ENCODE results near the gene SNRNP25. TPM values are rescaled to one million over a fixed set of nuclear protein-coding genes. Genes with fewer than 3 reads are reported as not detected.

Gene SNRNP25
- total and polyA plus RNA-seq, 11 donors = 41.6 to 127 (median 56.7) TPM

DNA sequence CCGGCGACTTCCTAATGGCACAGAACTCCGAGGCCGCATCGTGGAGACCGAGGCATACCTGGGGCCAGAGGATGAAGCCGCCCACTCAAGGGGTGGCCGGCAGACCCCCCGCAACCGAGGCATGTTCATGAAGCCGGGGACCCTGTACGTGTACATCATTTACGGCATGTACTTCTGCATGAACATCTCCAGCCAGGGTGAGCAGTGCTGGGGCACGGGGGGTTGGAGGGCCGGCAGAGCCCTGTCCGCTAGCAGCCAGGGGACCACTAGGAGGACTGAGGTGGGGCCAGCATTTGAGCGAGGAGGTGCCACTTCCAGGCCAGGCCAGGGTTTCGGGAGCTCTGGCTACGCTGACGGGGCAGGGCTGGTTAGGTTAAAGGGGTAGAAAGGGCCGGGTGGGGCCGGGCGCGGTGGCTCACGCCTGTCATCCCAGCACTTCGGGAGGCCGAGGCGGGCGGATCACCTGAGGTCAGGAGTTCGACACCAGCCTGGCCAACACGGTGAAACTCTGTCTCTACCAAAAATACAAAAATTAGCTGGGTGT lies 29.5 kb downstream of the SNRNP25 start:
- WGBS, 4 donors = 93 to 96% (median 95%) methylated on average over 26 to 31 of the region's 31 CpGs
- no peaks in the 10 kb centered on the region for H3K9me3 ChIP-seq
- H3K27ac ChIP-seq = peak overlapping the region in 1 of 12 donors; percentile 81
- peaks cover 0 to 50% (median 45%) of the 10 kb centered on the region in 9 donors for H3K36me3 ChIP-seq
- TF ChIP-seq, protein P1, sequence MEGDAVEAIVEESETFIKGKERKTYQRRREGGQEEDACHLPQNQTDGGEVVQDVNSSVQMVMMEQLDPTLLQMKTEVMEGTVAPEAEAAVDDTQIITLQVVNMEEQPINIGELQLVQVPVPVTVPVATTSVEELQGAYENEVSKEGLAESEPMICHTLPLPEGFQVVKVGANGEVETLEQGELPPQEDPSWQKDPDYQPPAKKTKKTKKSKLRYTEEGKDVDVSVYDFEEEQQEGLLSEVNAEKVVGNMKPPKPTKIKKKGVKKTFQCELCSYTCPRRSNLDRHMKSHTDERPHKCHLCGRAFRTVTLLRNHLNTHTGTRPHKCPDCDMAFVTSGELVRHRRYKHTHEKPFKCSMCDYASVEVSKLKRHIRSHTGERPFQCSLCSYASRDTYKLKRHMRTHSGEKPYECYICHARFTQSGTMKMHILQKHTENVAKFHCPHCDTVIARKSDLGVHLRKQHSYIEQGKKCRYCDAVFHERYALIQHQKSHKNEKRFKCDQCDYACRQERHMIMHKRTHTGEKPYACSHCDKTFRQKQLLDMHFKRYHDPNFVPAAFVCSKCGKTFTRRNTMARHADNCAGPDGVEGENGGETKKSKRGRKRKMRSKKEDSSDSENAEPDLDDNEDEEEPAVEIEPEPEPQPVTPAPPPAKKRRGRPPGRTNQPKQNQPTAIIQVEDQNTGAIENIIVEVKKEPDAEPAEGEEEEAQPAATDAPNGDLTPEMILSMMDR (IDR thresholded peaks at IDR 0.05) = no peak
- TF ChIP-seq POLR2A (IDR thresholded peaks at IDR 0.05) = no peak
- peaks cover 7 to 51% (median 36%) of the 10 kb centered on the region in 12 donors for H3K4me1 ChIP-seq
- intact Hi-C loops (cut with DNase I) = no loop called here
- ATAC-seq = no peak
- no peak overlapping the region for H3K4me3 ChIP-seq
- no peak for DNase-seq
- no peaks in the 10 kb centered on the region for H3K27me3 ChIP-seq

DNA sequence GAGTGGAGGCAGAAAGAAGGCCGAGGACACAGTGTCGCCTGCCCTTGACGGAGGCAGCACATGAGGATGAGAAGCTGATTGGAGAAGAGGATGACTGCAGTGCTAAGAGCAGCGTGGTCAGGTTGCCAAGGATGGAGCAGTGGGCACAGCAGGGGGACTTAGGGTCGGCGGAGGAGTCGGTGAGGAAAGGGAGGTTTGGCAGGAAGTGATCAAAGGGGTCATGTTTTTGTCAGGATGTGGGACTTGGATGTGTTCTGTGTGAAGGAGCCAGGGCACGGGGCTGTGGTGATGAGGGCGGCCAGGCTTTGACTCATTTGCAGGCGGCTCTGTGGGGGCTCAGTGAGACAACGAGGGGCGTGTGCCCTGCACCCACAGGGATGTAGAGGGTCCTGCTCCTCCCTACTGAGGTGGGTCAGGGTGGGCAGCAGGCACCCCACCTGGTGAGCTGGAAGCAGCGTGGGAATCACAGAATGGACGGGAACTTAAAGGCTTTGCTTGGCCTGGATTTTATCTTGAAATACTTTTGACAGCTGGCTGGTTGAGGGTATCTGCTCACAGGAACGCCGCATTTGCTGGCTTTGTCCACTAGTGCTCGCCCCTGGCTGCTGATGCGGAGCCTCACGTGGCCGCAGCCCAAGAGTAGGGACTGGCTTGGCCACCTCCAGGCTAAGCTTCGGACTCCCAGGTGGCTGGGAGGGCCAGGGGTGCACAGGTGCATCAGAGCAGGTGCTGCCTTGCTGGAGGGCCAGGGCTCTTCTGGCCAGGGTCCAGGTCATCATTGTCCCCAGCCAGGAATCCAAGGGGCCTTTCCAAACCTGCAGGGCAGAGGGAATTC lies 30.4 kb downstream of the SNRNP25 start:
- 42 to 45% (median 43%) methylated on average over 16 to 21 of the region's 21 CpGs for WGBS, 4 donors
- H3K4me3 ChIP-seq = no peak overlapping the region

DNA sequence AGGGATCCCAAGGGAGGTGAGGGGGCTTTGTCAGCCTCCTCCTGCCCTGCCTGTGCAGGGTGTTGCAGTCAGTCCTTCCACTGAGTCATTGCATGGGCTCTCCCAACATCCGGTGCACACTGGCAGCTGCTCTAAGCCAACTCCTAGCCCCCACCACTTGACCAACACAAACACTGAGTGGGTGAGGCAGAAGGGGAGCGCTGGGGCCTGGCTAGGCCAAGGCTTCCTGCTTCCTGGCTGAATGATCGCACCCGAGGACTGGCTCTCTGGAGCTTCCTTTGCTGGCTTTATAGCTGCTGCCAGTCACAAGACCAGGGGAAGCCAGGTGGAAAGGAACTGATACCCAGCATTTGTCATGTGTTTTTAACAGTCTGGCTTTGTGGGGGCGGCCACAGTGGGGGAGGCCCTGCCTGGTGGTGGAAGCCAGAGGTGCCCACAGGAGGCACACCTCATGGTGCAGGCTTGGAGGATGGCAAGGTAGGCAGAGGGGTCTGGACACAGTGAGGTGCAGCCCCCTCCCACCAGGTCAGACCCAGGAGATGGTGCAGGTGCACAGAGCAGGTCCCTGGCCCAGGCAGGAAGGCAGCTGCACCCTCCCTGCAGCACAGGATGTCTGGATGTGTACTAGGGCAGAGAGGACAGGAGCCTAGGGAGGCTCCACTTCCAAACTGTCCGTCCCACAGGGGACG lies 31.2 kb downstream of the SNRNP25 start:
- DNase-seq = peak; percentile 64 to 82 (median 79)

More for the DNA sequence above, 30.4 kb downstream of the SNRNP25 start:
- Histone ChIP-seq H3K27me3 (no peaks in the 10 kb centered on the region), H3K36me3 (peaks cover 0 to 58% (median 54%) of the 10 kb centered on the region in 9 donors), H3K4me1 (peaks cover 7 to 46% (median 32%) of the 10 kb centered on the region in 12 donors), H3K9me3 (no peaks in the 10 kb centered on the region), H3K27ac (peak overlapping the region in 11 of 12 donors; percentile 61 to 81 (median 73))
- intact Hi-C loops (cut with DNase I) = no loop called here
- no peak for TF ChIP-seq POLR2A (IDR thresholded peaks at IDR 0.05)
- TF ChIP-seq, protein P1 (IDR thresholded peaks at IDR 0.05) = no peak
- peak in 3 of 4 donors; percentile 13 to 46 (median 32) for ATAC-seq
- DNase-seq = peak in 1 of 5 donors; percentile 60

More for the DNA sequence above, 31.2 kb downstream of the SNRNP25 start:
- intact Hi-C loops (cut with DNase I) = no loop called here
- H3K27ac ChIP-seq = peak overlapping the region; percentile 31 to 81 (median 72)
- H3K4me3 ChIP-seq = no peak overlapping the region
- H3K4me1 ChIP-seq = peaks cover 7 to 39% (median 26%) of the 10 kb centered on the region in 12 donors
- 35 to 50% (median 40%) methylated on average over 5 to 7 of the region's 7 CpGs for WGBS, 4 donors
- H3K27me3 ChIP-seq = no peaks in the 10 kb centered on the region
- peak; percentile 65 to 87 (median 82) for ATAC-seq
- TF ChIP-seq POLR2A (IDR thresholded peaks at IDR 0.05) = no peak
- TF ChIP-seq, protein P1 (IDR thresholded peaks at IDR 0.05) = no peak
- peaks cover 0 to 60% (median 56%) of the 10 kb centered on the region in 9 donors for H3K36me3 ChIP-seq
- no peaks in the 10 kb centered on the region for H3K9me3 ChIP-seq
